ENCODE measurements around the gene UBA3.

The UBA3 gene

GRCh38 chr3:69051756-69052471, 28.3 kb downstream of the UBA3 start, which contains the start of gene TMF1:
Gene TMF1 (minus strand): TSS chr3:69052333. CDS start chr3:69052086, 247 bp downstream.
- H3K27me3 ChIP-seq (replicated peaks; ENCODE audit: control insufficient read depth, insufficient read depth, low read length), result no peaks in the 10 kb centered on the region
- peak within 1 kb of the TSS; percentile 97 for H3K4me3 ChIP-seq (replicated peaks; ENCODE audit: low read depth, low read length)
- H3K36me3 ChIP-seq (ENCODE audit: control insufficient read depth, insufficient read depth, low read length), result peaks cover 6% of the 10 kb centered on the region
- peak; percentile 92 for DNase-seq (ENCODE audit: extremely low read depth, insufficient read length)
- TF ChIP-seq CTCF (IDR thresholded peaks at IDR 0.05; ENCODE audit: insufficient read depth, low read length, poor library complexity, severe bottlenecking), result no peak

GRCh38 chr3:69048990-69049389, 31.2 kb downstream of the UBA3 start:
- no peaks in the 10 kb centered on the region for H3K27me3 ChIP-seq (replicated peaks; ENCODE audit: control insufficient read depth, insufficient read depth, low read length)
- TF ChIP-seq CTCF (IDR thresholded peaks at IDR 0.05; ENCODE audit: insufficient read depth, low read length, poor library complexity, severe bottlenecking), result no peak
- no peak for DNase-seq (ENCODE audit: extremely low read depth, insufficient read length)
- H3K4me3 ChIP-seq (replicated peaks; ENCODE audit: low read depth, low read length), result no peak overlapping the region
- H3K36me3 ChIP-seq (ENCODE audit: control insufficient read depth, insufficient read depth, low read length), result peaks cover 8% of the 10 kb centered on the region

GRCh38 chr3:69044608-69045007, 35.6 kb downstream of the UBA3 start:
- peaks cover 8% of the 10 kb centered on the region for H3K36me3 ChIP-seq (ENCODE audit: control insufficient read depth, insufficient read depth, low read length)
- no peak overlapping the region for H3K4me3 ChIP-seq (replicated peaks; ENCODE audit: low read depth, low read length)
- no peaks in the 10 kb centered on the region for H3K27me3 ChIP-seq (replicated peaks; ENCODE audit: control insufficient read depth, insufficient read depth, low read length)
- DNase-seq (ENCODE audit: extremely low read depth, insufficient read length), result no peak
- no peak for TF ChIP-seq CTCF (IDR thresholded peaks at IDR 0.05; ENCODE audit: insufficient read depth, low read length, poor library complexity, severe bottlenecking)

- no peaks in the 10 kb centered on the region for H3K27me3 ChIP-seq (replicated peaks; ENCODE audit: control insufficient read depth, insufficient read depth, low read length)
- no peak for TF ChIP-seq CTCF (IDR thresholded peaks at IDR 0.05; ENCODE audit: insufficient read depth, low read length, poor library complexity, severe bottlenecking)
- peaks cover 3% of the 10 kb centered on the region for H3K36me3 ChIP-seq (ENCODE audit: control insufficient read depth, insufficient read depth, low read length)
- DNase-seq (ENCODE audit: extremely low read depth, insufficient read length), result no peak
- H3K4me3 ChIP-seq (replicated peaks; ENCODE audit: low read depth, low read length), result no peak overlapping the region
Observed at GRCh38 chr3:69033470-69033869, 46.7 kb downstream of the UBA3 start.

GRCh38 chr3:69032737-69033136, 47.4 kb downstream of the UBA3 start:
- Histone ChIP-seq H3K4me3 (replicated peaks; ENCODE audit: low read depth, low read length) (no peak overlapping the region), H3K27me3 (replicated peaks; ENCODE audit: control insufficient read depth, insufficient read depth, low read length) (no peaks in the 10 kb centered on the region), H3K36me3 (ENCODE audit: control insufficient read depth, insufficient read depth, low read length) (peaks cover 3% of the 10 kb centered on the region)
- DNase-seq (ENCODE audit: extremely low read depth, insufficient read length), result no peak
- no peak for TF ChIP-seq CTCF (IDR thresholded peaks at IDR 0.05; ENCODE audit: insufficient read depth, low read length, poor library complexity, severe bottlenecking)
